Measurements from ENCODE around the gene DESI1. TPM values are rescaled to one million over a fixed set of nuclear protein-coding genes. Genes with fewer than 3 reads are reported as not detected.

The DESI1 gene
- total RNA-seq, 2 donors from 2014 or later, result 62.3 to 65.8 TPM

DNA sequence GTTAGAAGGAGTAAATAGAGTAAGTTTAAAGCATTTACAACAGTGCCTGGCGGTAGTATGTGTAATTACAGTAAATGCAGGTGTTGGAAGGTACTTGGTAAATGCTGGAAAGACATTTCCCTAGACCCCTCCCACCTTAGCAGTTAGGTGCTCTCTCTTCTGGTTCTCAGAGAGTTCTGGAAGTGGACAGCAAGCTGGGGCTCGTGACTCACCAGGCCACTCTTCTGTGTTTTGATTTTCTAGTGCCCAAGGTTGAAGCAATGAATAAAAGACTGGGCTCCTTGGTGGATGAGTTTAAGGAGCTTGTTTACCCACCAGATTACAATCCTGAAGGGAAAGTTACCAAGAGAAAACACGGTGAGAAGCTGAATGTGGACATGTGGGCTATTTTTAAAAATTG, 40.2 kb upstream of the DESI1 start:
- no peaks in the 10 kb centered on the region for H3K27me3 ChIP-seq
- no peak overlapping the region for H3K4me3 ChIP-seq
- H3K4me1 ChIP-seq, result peaks cover 0 to 21% of the 10 kb centered on the region in 2 donors
- H3K36me3 ChIP-seq, result peaks cover 89% of the 10 kb centered on the region
- TF ChIP-seq, protein P1, sequence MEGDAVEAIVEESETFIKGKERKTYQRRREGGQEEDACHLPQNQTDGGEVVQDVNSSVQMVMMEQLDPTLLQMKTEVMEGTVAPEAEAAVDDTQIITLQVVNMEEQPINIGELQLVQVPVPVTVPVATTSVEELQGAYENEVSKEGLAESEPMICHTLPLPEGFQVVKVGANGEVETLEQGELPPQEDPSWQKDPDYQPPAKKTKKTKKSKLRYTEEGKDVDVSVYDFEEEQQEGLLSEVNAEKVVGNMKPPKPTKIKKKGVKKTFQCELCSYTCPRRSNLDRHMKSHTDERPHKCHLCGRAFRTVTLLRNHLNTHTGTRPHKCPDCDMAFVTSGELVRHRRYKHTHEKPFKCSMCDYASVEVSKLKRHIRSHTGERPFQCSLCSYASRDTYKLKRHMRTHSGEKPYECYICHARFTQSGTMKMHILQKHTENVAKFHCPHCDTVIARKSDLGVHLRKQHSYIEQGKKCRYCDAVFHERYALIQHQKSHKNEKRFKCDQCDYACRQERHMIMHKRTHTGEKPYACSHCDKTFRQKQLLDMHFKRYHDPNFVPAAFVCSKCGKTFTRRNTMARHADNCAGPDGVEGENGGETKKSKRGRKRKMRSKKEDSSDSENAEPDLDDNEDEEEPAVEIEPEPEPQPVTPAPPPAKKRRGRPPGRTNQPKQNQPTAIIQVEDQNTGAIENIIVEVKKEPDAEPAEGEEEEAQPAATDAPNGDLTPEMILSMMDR (IDR thresholded peaks at IDR 0.05), result no peak
- no peaks in the 10 kb centered on the region for H3K9me3 ChIP-seq
- DNase-seq (ENCODE audit: low spot score), result no peak
- H3K27ac ChIP-seq, result peak overlapping the region; percentile 63 to 81

DNA sequence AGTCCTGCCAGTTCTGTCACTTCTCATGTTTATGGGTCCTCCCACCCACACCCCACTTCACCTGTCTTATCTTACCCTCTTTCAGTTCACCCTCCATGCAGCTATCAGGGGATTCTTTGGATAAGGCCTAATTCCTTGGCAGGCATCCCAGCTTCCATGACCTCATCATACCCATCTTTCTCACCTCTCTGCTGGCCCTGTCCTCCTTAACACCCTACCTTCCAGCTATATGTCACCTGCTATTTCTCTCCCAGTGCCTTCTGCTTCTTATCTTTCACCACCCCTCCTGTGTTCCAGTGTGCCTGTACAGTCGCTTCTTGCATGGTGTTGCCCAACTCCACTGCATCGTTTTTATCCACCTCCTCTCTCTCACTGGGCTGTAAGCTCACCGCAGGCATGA, 39.6 kb upstream of the DESI1 start:
- Histone ChIP-seq H3K27me3 (no peaks in the 10 kb centered on the region), H3K4me3 (no peak overlapping the region), H3K4me1 (peaks cover 0 to 21% of the 10 kb centered on the region in 2 donors), H3K36me3 (peaks cover 95% of the 10 kb centered on the region), H3K27ac (peak overlapping the region; percentile 63 to 81), H3K9me3 (no peaks in the 10 kb centered on the region)
- no peak for DNase-seq (ENCODE audit: low spot score)
- TF ChIP-seq, protein P1 (IDR thresholded peaks at IDR 0.05), result no peak

DNA sequence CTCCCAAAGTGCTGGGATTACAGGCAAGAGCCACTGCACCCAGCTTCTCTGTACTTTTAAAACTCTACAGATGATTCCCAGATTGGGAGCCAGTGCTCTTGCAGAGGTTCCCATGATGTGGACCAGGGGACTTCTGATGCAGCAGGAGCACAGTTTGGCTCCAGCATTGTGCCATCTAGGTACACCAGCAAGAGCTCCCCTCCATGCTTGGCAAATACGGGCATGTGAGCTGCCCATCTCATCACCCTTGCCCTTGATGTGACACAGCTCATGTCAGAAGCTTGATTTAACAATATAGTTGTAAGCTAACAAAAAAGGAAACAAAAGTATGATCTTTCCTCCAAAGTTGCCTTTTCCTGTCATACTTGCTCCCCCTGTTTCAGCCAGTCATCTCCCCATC, 39.1 kb upstream of the DESI1 start:
- Histone ChIP-seq H3K9me3 (no peaks in the 10 kb centered on the region), H3K27ac (peak overlapping the region; percentile 63 to 81), H3K4me3 (no peak overlapping the region), H3K27me3 (no peaks in the 10 kb centered on the region), H3K4me1 (peaks cover 0 to 21% of the 10 kb centered on the region in 2 donors), H3K36me3 (peaks cover 95% of the 10 kb centered on the region)
- TF ChIP-seq, protein P1 (IDR thresholded peaks at IDR 0.05), result no peak
- no peak for DNase-seq (ENCODE audit: low spot score)

DNA sequence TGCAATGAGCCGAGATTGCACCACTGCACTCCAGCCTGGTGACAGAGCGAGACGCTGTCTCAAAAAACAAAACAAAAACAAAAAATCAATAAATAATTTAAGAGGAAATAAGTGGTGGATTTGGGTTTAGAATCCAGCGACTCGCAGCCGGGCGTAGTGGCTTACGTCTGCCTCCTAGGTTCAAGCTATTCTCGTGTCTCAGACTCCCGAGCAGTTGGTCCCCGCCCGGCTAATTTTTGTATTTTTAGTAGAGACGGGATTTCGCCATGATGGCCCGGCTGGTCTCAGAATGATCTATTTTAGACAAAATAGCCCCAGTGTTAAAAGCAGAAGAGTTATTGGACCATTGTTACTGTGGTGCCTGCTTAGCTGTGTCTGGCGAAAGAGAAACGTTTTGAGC, 38.0 kb upstream of the DESI1 start:
- Histone ChIP-seq H3K36me3 (peaks cover 95% of the 10 kb centered on the region), H3K4me3 (no peak overlapping the region), H3K9me3 (no peaks in the 10 kb centered on the region), H3K27ac (peak overlapping the region; percentile 63 to 81), H3K4me1 (peaks cover 0 to 21% of the 10 kb centered on the region in 2 donors), H3K27me3 (no peaks in the 10 kb centered on the region)
- DNase-seq (ENCODE audit: low spot score), result no peak
- TF ChIP-seq, protein P1 (IDR thresholded peaks at IDR 0.05), result no peak

DNA sequence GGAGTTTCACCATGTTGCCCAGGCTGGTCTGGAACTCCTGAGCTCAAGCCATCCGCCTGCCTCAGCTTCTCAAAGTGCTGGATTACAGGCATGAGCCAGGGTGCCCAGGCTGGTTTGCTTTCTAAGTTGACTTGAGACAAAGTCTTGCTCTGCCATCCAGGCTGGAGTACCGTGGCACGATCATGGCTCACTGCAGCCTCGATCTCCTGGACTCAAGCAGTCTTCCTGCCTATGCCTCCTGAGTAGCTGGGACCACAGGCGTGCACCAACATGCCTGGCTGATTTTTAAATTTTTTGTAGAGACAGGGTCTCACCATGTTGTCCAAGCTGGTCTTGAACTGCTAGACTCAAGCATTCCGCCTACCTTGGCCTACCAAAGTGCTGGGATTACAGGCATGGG, 36.9 kb upstream of the DESI1 start:
- Histone ChIP-seq H3K36me3 (peaks cover 95% of the 10 kb centered on the region), H3K27ac (peak overlapping the region in 1 of 2 donors; percentile 81), H3K9me3 (no peaks in the 10 kb centered on the region), H3K27me3 (no peaks in the 10 kb centered on the region), H3K4me3 (no peak overlapping the region), H3K4me1 (peaks cover 0 to 21% of the 10 kb centered on the region in 2 donors)
- no peak for DNase-seq (ENCODE audit: low spot score)
- TF ChIP-seq, protein P1 (IDR thresholded peaks at IDR 0.05), result no peak

DNA sequence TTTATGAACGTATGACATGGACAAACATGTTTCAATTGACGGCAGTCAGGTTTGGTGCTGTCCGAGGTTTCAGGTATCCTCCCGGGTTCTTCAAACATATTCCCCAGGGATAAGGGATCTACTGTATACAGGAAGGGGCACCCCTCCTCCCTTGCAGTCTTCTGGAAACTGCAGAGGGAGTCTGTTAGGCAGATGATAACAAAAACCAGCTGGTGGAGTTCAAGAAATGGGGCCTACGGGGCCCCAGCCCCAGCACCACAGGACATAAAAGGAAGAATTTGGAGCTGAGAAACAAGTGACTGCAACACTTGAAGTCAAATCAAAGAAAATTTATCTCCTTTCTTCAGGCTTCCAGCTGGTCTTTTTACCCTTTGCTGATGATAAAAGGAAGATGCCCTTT, 35.7 kb upstream of the DESI1 start:
- TF ChIP-seq, protein P1 (IDR thresholded peaks at IDR 0.05), result no peak
- H3K36me3 ChIP-seq, result peaks cover 95% of the 10 kb centered on the region
- H3K27ac ChIP-seq, result peak overlapping the region; percentile 14 to 18

More for the DNA sequence above, 35.7 kb upstream of the DESI1 start:
- no peak for DNase-seq (ENCODE audit: low spot score)
- Histone ChIP-seq H3K4me1 (peaks cover 0 to 20% of the 10 kb centered on the region in 2 donors), H3K4me3 (no peak overlapping the region), H3K9me3 (no peaks in the 10 kb centered on the region), H3K27me3 (no peaks in the 10 kb centered on the region)

Measured in right atrium auricular region (tissue), 2 donors.